GM18951 (cell line): Measurements from ENCODE around the gene LRRC32.

ENCODE experiments used
- POLR2A ChIP-seq: IDR thresholded peaks from 4 replicates; pipeline ENCODE4 v1.6.1; 2011; ENCODE audit warnings: mild to moderate bottlenecking; ENCODE audit not compliant: insufficient read length, insufficient read depth; ENCODE audit errors: extremely low read depth
- in situ Hi-C: fragments of 300-500 bp; cut with MboI; formaldehyde crosslinking; loops from one replicate; pipeline ENCODE4 v1.12.0; 2022; ENCODE audit warnings: low sequenced_read_pairs, mixed read lengths, inconsistent platforms; ENCODE audit not compliant: unreplicated experiment

LRRC32 gene

GRCh38 chr11:76704171-76704948 is 33.8 kb upstream of the LRRC32 start:
- TF ChIP-seq POLR2A: no peak
- in situ Hi-C loops: no loop called here

GRCh38 chr11:76703707-76704106 is 33.2 kb upstream of the LRRC32 start:
- TF ChIP-seq POLR2A: no peak
- in situ Hi-C loops: no loop called here

- TF ChIP-seq POLR2A: no peak
- in situ Hi-C loops: no loop called here
Observed at GRCh38 chr11:76702336-76703128, 32.0 kb upstream of the LRRC32 start.

GRCh38 chr11:76701294-76702040 is 30.9 kb upstream of the LRRC32 start:
- TF ChIP-seq POLR2A: no peak
- in situ Hi-C loops: no loop called here

- in situ Hi-C loops: no loop called here
- no peak for TF ChIP-seq POLR2A
Observed at GRCh38 chr11:76700177-76701100, 29.9 kb upstream of the LRRC32 start.

GRCh38 chr11:76699451-76700091 is 29.0 kb upstream of the LRRC32 start:
- no peak for TF ChIP-seq POLR2A
- in situ Hi-C loops: no loop called here

- TF ChIP-seq POLR2A: no peak
- in situ Hi-C loops: no loop called here
Observed at GRCh38 chr11:76698321-76699043, 27.9 kb upstream of the LRRC32 start.

GRCh38 chr11:76696756-76697155 is 26.2 kb upstream of the LRRC32 start:
- in situ Hi-C loops: no loop called here
- no peak for TF ChIP-seq POLR2A

GRCh38 chr11:76695771-76696170 is 25.2 kb upstream of the LRRC32 start:
- no peak for TF ChIP-seq POLR2A

GRCh38 chr11:76695133-76695532 is 24.6 kb upstream of the LRRC32 start:
- in situ Hi-C loops: no loop called here
- TF ChIP-seq POLR2A: no peak

More at GRCh38 chr11:76695771-76696170, 25.2 kb upstream of the LRRC32 start:
- in situ Hi-C loops: no loop called here

- TF ChIP-seq POLR2A: no peak
- in situ Hi-C loops: no loop called here
Observed at GRCh38 chr11:76694664-76695063, 24.1 kb upstream of the LRRC32 start.
